Activated naive CD8-positive, alpha-beta T cell treated with anti-CD3 and anti-CD28 coated beads, Interleukin-2, amount 10 ng/mL, durations not matched to agents 7 days and 5 days (primary cell): Measurements from ENCODE around the gene R3HDM2. TPM values are rescaled to one million over a fixed set of nuclear protein-coding genes. Genes with fewer than 3 reads are reported as not detected.
A peak's percentile ranks its signal among the peaks of the same experiment; 100 is the strongest.

Source experiments
- ATAC-seq: fragments of 150-1000 bp; cut with Tn5 transposase; one replicate; pipeline ENCODE4 v1.10.0; 2021; ENCODE audit warnings: low read depth, moderate library complexity
- POLR2A ChIA-PET: fragments of 350-600 bp; sonication (Branson Sonifier 250); formaldehyde crosslinking; loops from one replicate; lab custom pipeline; 2021; ENCODE audit warnings: antibody characterized with exemption; lab: Charles Lee
- DNase-seq: peaks from one replicate; pipeline ENCODE4 v3.0.0; 2021
- H3K27ac Mint-ChIP-seq: one replicate; pipeline ENCODE4 v1.8.0; 2022; ENCODE audit warnings: mild to moderate bottlenecking, mixed read lengths
- H3K27me3 Mint-ChIP-seq: one replicate; pipeline ENCODE4 v1.8.0; 2022; ENCODE audit warnings: mild to moderate bottlenecking, moderate library complexity, mixed read lengths
- H3K36me3 Mint-ChIP-seq: one replicate; pipeline ENCODE4 v1.8.0; 2021; ENCODE audit warnings: mild to moderate bottlenecking, mixed read lengths
- H3K4me1 Mint-ChIP-seq: one replicate; pipeline ENCODE4 v1.8.0; 2021; ENCODE audit warnings: mixed read lengths
- H3K4me3 Mint-ChIP-seq: one replicate; pipeline ENCODE4 v1.8.0; 2022; ENCODE audit warnings: mild to moderate bottlenecking, moderate library complexity, mixed read lengths
- H3K9me3 Mint-ChIP-seq: one replicate; pipeline ENCODE4 v1.8.0; 2021; ENCODE audit warnings: mixed read lengths
- total RNA-seq, 2 experiments: library from RNA; stranded (reverse); gene quantifications; one replicate each; pipeline ENCODE4 v1.2.3, GENCODE V29; 2021

The R3HDM2 gene
- total RNA-seq, 2 experiments from 2014 or later = 91.5 to 97.1 TPM

DNA sequence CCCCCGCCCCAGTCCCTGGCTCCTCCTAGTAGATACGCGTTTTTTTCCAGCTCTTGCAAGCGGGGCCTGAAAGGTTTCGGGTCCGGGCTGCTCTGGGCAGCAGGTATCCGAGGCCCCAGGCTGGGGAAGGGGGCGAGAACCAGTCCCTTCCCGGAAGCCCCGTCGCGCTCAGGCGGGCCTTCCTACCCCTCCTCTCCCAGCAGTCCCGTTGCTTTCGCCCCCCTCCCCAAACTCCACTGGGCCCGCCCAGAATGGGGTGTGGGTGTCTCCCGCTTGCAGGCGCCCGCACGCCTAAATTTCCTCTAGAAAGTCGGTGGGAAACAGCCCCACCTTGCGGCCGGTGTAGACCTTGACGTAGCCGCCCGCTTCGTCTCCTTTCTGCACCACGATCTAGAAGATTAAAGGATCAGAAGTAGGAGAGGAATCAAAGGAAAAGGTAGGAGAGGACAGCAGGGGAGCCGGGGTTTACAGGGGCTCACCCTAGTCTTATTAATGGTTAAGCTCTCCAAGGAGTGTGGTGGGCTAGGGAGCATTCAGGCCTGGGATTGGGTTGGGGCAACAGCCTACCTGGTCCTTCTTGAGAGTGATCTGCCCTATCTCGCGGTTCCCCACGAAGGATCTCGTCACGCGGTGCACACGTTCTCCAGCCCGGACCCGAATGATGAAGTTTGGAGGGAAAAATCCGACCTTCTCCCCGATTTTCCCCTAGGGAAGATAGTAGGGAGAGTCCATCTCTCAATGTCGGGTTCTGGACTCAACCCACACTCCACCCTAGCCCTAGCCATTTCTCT is 187.1 kb downstream of the R3HDM2 start:
- POLR2A ChIA-PET = interaction anchor here (1.3 to 8.8 kb wide), 4 partner anchors 11 to 29 kb away, joined by 4 to 71 read pairs (median 31); partner anchors contain the start of gene SHMT2
- peak overlapping the region; percentile 71 for H3K4me3 Mint-ChIP-seq
- peaks cover 9% of the 10 kb centered on the region for H3K36me3 Mint-ChIP-seq
- no peak overlapping the region for H3K27ac Mint-ChIP-seq
- peak; percentile 12 for ATAC-seq
- H3K9me3 Mint-ChIP-seq = no peaks in the 10 kb centered on the region
- peak; percentile 90 for DNase-seq
- peaks cover 42% of the 10 kb centered on the region for H3K4me1 Mint-ChIP-seq
- peaks cover 29% of the 10 kb centered on the region for H3K27me3 Mint-ChIP-seq

DNA sequence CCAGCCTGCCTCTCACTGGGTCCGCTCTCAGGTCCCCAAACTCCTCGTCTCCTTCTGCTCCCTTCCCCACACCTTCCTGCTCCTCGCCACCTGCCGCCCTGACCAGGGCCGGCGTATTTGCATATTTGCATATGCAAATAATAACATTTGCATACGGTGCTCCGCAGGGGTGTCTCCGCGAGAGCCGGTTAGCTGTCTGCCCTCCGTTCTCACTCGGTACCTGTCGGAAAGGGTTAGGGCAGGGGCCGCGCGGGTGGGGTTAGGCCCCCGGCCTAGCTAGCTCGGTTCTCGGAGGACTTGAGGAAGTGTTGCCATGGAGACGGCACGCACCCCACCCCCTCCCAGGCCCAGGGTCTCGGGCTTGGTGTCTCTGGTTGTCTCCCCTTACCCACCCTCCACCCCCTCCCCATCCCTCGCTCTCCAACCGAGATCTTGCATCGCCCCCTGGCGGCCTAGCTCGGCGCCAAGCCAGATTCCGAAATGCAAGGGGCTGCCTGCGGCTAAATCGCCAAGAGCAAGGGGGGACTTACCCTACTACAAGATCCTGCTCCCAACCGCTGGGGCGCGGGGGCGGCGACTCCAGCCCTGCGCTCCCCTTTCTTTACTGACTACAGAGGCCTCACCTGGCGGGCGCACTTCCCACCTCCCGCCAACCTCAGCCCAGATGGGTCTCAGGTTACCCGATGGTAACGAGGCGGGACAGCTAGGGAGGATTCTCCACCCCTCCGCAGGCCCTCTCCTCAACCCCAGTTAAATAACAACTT is 188.0 kb downstream of the R3HDM2 start:
- POLR2A ChIA-PET = interaction anchor here (1.0 to 8.8 kb wide), 5 partner anchors 10 to 29 kb away, joined by 3 to 71 read pairs (median 5); partner anchors contain the start of gene SHMT2
- Mint-ChIP-seq H3K27me3 (peaks cover 32% of the 10 kb centered on the region), H3K36me3 (peaks cover 6% of the 10 kb centered on the region), H3K4me1 (peaks cover 44% of the 10 kb centered on the region), H3K4me3 (peak overlapping the region; percentile 71), H3K27ac (peak overlapping the region; percentile 66), H3K9me3 (no peaks in the 10 kb centered on the region)
- ATAC-seq (no peak), DNase-seq (peak; percentile 80)

DNA sequence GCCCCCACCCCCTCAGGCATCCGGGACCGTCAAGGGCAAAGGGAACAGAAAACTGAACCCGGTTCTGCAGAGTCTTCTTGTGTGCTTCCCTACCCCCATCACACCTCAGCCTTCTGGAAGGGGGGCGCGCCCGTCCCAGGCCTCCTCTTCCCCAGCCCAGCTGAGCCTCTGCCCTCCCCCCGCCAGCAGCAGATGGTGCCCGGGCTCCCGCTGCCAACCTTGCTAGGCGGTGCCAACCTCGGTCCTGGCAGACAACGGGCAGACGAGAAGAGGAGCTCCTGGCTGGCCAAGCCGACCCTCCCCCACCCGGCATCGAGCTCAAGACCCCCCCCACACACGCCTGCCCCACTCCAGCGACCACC is 188.5 kb downstream of the R3HDM2 start:
- no peak overlapping the region for H3K27ac Mint-ChIP-seq

DNA sequence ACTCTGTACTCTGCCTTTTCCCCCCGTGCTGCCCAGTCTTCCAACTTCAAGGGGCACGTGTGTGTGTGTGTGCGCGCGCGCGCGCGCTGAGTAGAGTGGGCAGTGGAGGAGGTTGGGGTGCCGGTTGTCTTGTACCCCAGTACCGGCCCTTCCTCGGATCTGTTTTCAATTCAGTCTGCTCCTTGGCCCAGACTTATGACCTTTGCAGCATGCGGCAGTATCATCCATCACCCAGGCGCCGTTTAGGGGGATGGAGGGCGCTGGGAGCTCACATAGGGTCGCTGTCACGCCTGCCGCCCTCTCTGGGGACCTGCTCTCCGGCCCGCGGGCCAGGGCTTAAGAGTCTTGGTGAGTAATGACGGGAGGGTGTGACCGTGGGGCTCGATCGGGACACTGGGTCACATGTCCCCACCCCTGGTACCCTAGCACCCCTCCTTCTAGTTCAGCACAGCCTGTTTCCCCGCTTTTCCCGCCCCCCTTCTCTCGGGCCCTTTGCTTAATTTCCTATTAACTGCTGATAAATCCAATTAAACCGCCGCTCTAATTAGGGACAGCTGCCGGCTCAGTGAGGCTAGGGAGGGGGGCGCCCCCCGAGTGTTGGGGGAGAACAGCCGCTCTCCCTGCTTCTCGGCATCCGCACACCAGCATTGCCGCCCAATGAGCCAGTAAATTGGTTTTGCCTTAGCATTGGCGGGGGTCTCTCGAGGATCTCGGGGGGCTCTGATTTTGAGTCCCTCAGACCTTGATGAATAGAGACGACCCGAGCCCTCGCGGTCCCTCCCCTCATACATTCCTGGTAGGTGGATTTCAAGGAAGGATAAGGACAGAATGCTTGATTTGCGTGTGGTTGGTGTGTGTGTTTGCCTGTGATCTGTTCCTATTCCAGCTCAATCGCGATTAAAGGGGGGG is 189.2 kb downstream of the R3HDM2 start:
- DNase-seq (peak; percentile 33), ATAC-seq (no peak)
- Mint-ChIP-seq H3K4me3 (peak overlapping the region; percentile 28), H3K27me3 (peaks cover 41% of the 10 kb centered on the region), H3K36me3 (peaks cover 6% of the 10 kb centered on the region), H3K9me3 (no peaks in the 10 kb centered on the region), H3K27ac (no peak overlapping the region), H3K4me1 (peaks cover 51% of the 10 kb centered on the region)
- POLR2A ChIA-PET = interaction anchor here (1.0 to 8.8 kb wide), 4 partner anchors 9 to 27 kb away, joined by 3 to 71 read pairs (median 30); partner anchors contain the start of gene SHMT2

More for the DNA sequence above, 188.5 kb downstream of the R3HDM2 start:
- H3K4me1 Mint-ChIP-seq = peaks cover 45% of the 10 kb centered on the region
- DNase-seq (no peak), ATAC-seq (no peak)
- H3K27me3 Mint-ChIP-seq = peaks cover 37% of the 10 kb centered on the region
- POLR2A ChIA-PET = interaction anchor here (1.0 to 8.8 kb wide), 5 partner anchors 10 to 28 kb away, joined by 3 to 71 read pairs (median 5); partner anchors contain the start of gene SHMT2
- peak overlapping the region; percentile 71 for H3K4me3 Mint-ChIP-seq
- H3K36me3 Mint-ChIP-seq = peaks cover 6% of the 10 kb centered on the region
- H3K9me3 Mint-ChIP-seq = no peaks in the 10 kb centered on the region

DNA sequence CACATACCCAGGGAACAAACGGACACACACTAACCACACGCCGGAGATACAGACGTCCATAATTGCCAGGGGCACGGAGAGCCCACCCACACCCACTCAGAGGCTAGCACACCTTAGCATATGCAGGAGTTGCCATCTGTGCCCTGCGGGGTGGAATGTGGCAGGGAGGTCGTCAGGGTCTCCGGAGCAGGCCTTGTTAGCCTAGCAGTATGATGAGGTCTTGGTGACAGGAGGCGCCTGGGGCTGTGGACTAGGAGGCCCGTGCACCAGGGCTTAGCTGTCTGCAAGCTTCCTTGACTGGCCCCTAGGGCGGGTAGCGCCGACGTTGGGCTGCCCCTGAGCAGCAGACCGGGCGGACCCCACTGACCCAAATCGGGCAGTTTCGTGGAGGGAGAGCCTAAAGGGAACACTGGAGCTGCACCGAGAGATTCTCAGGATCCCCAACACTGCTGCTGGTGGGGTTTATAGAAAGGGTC is 189.9 kb downstream of the R3HDM2 start:
- Mint-ChIP-seq H3K27me3 (peaks cover 42% of the 10 kb centered on the region), H3K4me1 (peaks cover 55% of the 10 kb centered on the region), H3K36me3 (peaks cover 7% of the 10 kb centered on the region), H3K4me3 (peak overlapping the region; percentile 98), H3K9me3 (no peaks in the 10 kb centered on the region), H3K27ac (peak overlapping the region; percentile 78)
- DNase-seq = peak; percentile 47
- ATAC-seq = no peak
- POLR2A ChIA-PET = interaction anchor here (1.2 to 8.8 kb wide), 3 partner anchors 13 to 218 kb away, joined by 7 to 71 read pairs (median 57); partner anchors contain the start of gene SHMT2

DNA sequence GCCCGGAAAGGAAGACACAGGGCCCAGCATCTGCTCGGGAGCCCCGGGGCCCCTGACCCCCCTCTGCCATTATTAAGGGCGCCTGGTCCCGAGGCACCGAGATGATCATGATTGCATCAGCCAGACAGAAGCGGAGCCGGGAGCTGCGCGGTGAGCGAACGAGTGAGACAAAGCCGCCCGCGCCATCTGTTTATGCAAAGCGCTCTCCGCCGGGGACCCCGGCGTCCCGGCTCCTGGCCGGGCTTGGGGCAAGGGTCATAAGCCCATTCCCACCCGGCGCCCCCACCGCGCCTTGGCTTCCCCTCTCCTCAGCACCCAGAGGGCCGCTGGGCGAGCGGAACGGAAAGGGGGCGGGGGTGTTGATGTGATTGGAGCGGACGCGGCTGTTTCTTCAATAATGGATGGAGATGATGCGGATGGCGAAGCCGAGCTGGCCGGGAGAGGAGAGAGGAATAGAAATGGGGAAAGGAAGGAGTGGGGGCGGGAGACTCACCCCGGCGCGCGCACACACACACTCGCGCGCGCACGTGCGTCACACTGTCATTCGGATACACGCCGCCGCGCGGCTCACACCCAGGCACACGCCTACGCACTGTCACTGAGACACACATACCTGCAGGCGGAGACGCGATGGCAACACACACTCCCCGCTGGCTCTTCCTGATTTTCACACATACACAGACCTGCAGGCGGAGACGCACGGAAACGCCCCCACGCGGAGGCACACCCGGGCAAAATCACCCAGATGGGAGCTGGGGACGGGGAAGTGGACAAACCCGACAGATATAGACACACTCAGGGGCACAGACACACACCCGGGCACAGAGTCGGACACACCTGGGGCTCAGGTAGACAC is 190.5 kb downstream of the R3HDM2 start:
- Mint-ChIP-seq H3K4me3 (peak overlapping the region; percentile 98), H3K27ac (peak overlapping the region; percentile 90), H3K9me3 (no peaks in the 10 kb centered on the region), H3K4me1 (peaks cover 55% of the 10 kb centered on the region), H3K27me3 (peaks cover 42% of the 10 kb centered on the region), H3K36me3 (peaks cover 9% of the 10 kb centered on the region)
- POLR2A ChIA-PET = interaction anchor here (0.5 to 8.8 kb wide), 6 partner anchors 12 to 504 kb away, joined by 3 to 71 read pairs (median 15); partner anchors contain the start of genes SHMT2 and STAT6
- DNase-seq = peak; percentile 73
- ATAC-seq = peak; percentile 35

DNA sequence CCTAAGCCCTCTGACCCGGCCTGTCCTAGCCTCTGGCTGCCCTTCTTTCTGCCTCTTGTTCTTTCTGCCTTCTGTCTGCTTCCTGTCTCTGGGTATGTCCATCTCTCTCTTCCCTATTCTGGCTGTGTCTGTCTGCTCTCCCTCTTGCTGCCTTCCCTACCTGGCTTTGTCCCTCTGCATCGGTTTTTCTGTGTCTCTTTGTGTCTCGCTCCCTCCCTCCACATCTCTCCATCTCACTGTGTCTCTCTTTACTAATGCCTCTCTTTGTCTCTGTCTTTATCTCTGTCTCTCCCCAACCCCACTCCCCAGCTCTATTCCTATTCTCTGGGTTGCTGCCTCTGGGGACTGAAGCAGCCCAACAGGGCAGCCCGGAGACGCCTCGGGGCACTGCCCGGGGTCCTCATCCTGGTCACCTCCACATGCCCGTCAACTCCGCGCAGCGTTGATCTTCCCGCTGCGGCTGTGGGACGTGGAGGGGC is 191.2 kb downstream of the R3HDM2 start:
- Mint-ChIP-seq H3K4me1 (peaks cover 55% of the 10 kb centered on the region), H3K27me3 (peaks cover 42% of the 10 kb centered on the region), H3K27ac (peak overlapping the region; percentile 90), H3K4me3 (peak overlapping the region; percentile 98), H3K36me3 (peaks cover 9% of the 10 kb centered on the region), H3K9me3 (no peaks in the 10 kb centered on the region)
- POLR2A ChIA-PET = interaction anchor here (1.3 to 8.8 kb wide), 5 partner anchors 11 to 128 kb away, joined by 5 to 71 read pairs (median 22); partner anchors contain the start of genes SHMT2 and STAT6
- DNase-seq = no peak
- ATAC-seq = peak; percentile 6

DNA sequence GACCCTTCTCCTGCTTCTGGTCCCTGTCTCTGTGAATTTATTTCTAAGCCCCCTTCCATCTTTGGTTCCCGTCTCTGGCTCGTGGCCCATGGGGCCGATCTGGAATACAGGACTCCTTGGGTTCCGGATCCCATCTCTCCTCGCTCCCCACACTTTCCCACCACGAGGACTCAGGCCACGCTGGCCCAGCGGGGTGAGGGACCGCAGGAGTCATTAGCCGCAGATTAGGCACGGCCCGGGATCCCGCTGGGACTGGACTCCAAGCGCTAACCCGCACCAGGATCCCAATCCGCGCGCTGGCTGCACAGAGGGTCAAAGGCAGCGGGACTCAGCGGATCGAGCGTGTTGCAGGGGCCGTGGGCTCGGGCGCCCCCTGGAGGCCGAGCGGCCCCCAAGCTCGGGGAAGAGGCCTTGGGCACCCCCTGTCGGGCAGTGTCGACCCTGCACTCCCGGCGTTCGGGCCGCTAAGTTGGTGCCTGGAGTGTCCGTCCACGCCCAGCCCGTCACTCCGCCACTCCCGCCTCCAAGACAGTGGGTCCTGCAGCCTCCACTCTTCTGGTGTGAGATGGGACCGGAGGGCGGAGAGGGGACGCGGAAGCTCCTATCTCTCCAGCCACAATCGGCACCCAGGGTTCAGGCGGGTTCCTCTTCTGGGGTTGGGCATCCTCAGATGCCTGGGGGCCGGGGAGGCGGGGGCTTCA is 191.8 kb downstream of the R3HDM2 start:
- Mint-ChIP-seq H3K4me1 (peaks cover 53% of the 10 kb centered on the region), H3K9me3 (no peaks in the 10 kb centered on the region), H3K27ac (peak overlapping the region; percentile 90), H3K4me3 (peak overlapping the region; percentile 98), H3K27me3 (peaks cover 42% of the 10 kb centered on the region), H3K36me3 (peaks cover 14% of the 10 kb centered on the region)
- POLR2A ChIA-PET = interaction anchor here (1.3 to 8.8 kb wide), 5 partner anchors 11 to 127 kb away, joined by 5 to 71 read pairs (median 22); partner anchors contain the start of genes SHMT2 and STAT6
- peak; percentile 96 for DNase-seq
- peak; percentile 62 for ATAC-seq

DNA sequence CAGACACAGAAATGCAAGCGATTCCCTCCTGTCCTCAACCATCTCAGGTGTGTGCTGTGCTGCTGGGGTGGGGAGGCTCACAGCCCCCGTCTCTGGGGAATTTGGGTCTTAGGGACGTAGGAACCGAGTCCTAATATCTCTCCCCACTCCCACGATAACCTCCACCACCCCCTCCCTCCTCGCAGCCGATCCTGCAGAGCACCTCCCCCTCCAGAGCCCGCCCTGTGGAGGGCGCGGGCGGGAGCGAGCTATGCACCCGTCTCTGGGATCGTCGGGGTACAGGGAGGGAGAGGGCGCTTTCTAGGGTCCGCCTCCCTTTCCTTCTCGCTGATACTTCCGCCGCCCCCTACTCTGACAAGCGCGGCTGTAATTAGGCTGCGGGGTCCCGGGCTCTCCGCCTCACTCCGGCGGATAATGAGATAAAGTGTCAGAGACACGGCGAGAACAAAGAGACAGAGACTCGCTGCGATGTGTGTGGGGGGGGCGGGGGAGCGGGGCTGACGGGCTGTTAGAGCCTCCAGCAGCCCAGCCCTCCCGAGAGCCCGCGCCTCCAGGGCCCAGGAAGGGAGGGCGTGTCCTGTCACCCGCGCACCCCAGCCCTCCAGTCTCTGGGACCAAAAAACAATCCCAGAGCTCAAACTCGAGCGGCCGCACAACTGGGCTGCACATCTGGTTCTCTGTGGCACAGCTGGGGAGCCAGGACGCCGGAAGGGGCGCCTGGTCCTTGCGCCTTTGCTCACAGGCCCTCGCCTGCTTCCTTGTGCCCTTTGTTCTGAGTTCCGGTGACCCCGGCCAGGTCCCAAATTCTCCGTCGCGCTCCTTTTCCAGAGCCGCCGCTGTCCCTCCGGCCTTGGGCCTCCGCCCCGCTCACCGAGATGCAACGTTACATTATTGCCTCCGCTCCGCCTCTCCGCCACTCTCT is 192.7 kb downstream of the R3HDM2 start:
- H3K27ac Mint-ChIP-seq = no peak overlapping the region
- H3K9me3 Mint-ChIP-seq = no peaks in the 10 kb centered on the region
- ATAC-seq = no peak
- POLR2A ChIA-PET = interaction anchor here (0.6 to 8.8 kb wide), 5 partner anchors 9 to 24 kb away, joined by 3 to 71 read pairs (median 22); partner anchors contain the start of gene SHMT2
- peaks cover 21% of the 10 kb centered on the region for H3K36me3 Mint-ChIP-seq
- peak; percentile 56 for DNase-seq
- H3K4me3 Mint-ChIP-seq = peak overlapping the region; percentile 98
- peaks cover 40% of the 10 kb centered on the region for H3K27me3 Mint-ChIP-seq
- H3K4me1 Mint-ChIP-seq = peaks cover 50% of the 10 kb centered on the region

DNA sequence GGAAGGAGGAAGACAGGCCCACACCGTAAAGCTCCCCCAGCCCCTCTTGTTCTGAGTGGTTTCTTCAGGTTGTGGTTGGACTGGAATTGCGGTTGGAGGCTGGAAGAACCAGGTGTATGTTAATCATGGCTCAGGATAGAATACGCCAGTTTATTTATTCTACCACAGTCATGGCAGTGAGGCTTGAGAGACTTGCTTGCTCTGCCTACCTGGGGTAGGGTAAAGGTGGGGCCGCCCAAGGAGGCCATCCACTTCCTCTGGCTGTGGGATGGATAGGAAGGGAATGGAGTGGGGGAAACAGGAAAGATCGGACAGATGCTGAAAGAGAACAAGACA is 193.3 kb downstream of the R3HDM2 start:
- DNase-seq (peak; percentile 33), ATAC-seq (no peak)
- Mint-ChIP-seq H3K4me3 (peak overlapping the region; percentile 64), H3K36me3 (peaks cover 25% of the 10 kb centered on the region), H3K9me3 (no peaks in the 10 kb centered on the region), H3K27me3 (peaks cover 38% of the 10 kb centered on the region), H3K27ac (no peak overlapping the region), H3K4me1 (peaks cover 49% of the 10 kb centered on the region)
- POLR2A ChIA-PET = interaction anchor here (4.2 to 8.8 kb wide), 3 partner anchors 9 to 23 kb away, joined by 22 to 71 read pairs (median 57); partner anchors contain the start of gene SHMT2
